Upper lobe of left lung (tissue), 6 donors: ENCODE results near the gene TM4SF20. TPM values are rescaled to one million over a fixed set of nuclear protein-coding genes. Genes with fewer than 3 reads are reported as not detected.
"Not testable (repeated sequence)": the region's sequence is repeated elsewhere in the genome, so short reads cannot be mapped to it uniquely, and the experiment has no call there.

Experiments
- ATAC-seq, 2 donors: fragments of 200-7000 bp; cut with Tn5 transposase; one replicate each; pipeline ENCODE4 v1.9.1; 2022; ENCODE audit warnings: mild to moderate bottlenecking in 2 of 2, moderate library complexity in 2 of 2; ENCODE audit not compliant: low FRiP score in 2 of 2
- DNase-seq, 2 donors: peaks; one replicate each; pipeline ENCODE4 v3.0.0-alpha.2; 2019 to 2020
- H3K27ac ChIP-seq, 4 donors: fragments of 200-600 bp; sonication (generic); one replicate each; pipeline ENCODE4 v1.5.1; 2016 to 2019
- H3K27me3 ChIP-seq, 4 donors: fragments of 200-600 bp; sonication (generic); one replicate each; pipeline ENCODE4 v1.5.1; 2017 to 2019
- H3K36me3 ChIP-seq, 4 donors: fragments of 200-600 bp; sonication (generic); one replicate each; pipeline ENCODE4 v1.5.1; 2016 to 2019
- H3K4me1 ChIP-seq, 4 donors: fragments of 200-600 bp; sonication (generic); one replicate each; pipeline ENCODE4 v1.5.1; 2018 to 2019
- H3K4me3 ChIP-seq, 4 donors: fragments of 200-600 bp; sonication (generic); one replicate each; pipeline ENCODE4 v1.5.1; 2017 to 2019; ENCODE audit warnings: mild to moderate bottlenecking in 2 of 4, moderate library complexity in 1 of 4
- H3K9me3 ChIP-seq, 4 donors: fragments of 200-600 bp; sonication (generic); one replicate each; pipeline ENCODE4 v1.5.1; 2018 to 2019
- EP300 ChIP-seq, 4 donors: sonication (generic); formaldehyde crosslinking; IDR thresholded peaks; one replicate each; pipeline ENCODE4 v1.5.1; 2017; ENCODE audit warnings: antibody characterized with exemption in 4 of 4, control low read depth in 2 of 4
- POLR2A ChIP-seq, 4 donors: fragments of 450-650 bp; IDR thresholded peaks; one replicate each; pipeline ENCODE4 v1.5.1; 2016 to 2017; ENCODE audit warnings: antibody characterized with exemption in 4 of 4, mild to moderate bottlenecking in 2 of 4
- POLR2AphosphoS5 ChIP-seq, 2 donors: sonication (generic); formaldehyde crosslinking; IDR thresholded peaks; one replicate each; pipeline ENCODE4 v1.5.1; 2017; ENCODE audit warnings: antibody characterized with exemption in 2 of 2
- whole genome bisulfite sequencing, 2 donors: methylation state at CpG; one replicate each; pipeline ENCODE4 v1.1.5; 2017 to 2018; 5-methylcytosine and 5-hydroxymethylcytosine counted together
- total RNA-seq, 6 donors: library from RNA; depleted of rRNA in 4 of 6; stranded (reverse); fragments of >200 nt in 4 of 6; gene quantifications; one replicate each; pipeline versions ENCODE4 v1.1.0 to v1.2.1, GENCODE V29; 2016 to 2021
- TF ChIP-seq, protein P1 (sequence below), 6 experiments: fragments of 450-650 bp in 4 of 6; fragments of 200-600 bp in 2 of 6; sonication (generic) in 2 of 6; IDR thresholded peaks; one replicate each; pipeline ENCODE4 v1.5.1; 2016 to 2019; ENCODE audit warnings: antibody characterized with exemption in 6 of 6
- donor health status: DM: no; HTN: no; CAD: no; lungs with moderate emphysema.
- donor health status: DM: no; HTN: yes; CAD: no; lungs with severe emphysema.

The TM4SF20 gene
- total RNA-seq, 6 donors from 2014 or later: not detected

GRCh38 chr2:227394401-227394800 lies 15.3 kb upstream of the TM4SF20 start:
- H3K36me3 ChIP-seq: no peaks in the 10 kb centered on the region

GRCh38 chr2:227390468-227391256 lies 11.6 kb upstream of the TM4SF20 start:
- 78 to 88% methylated on average over 17 of the region's 17 CpGs for WGBS, 2 donors
- ATAC-seq (no peak), DNase-seq (no peak)
- H3K4me1 ChIP-seq: no peaks in the 10 kb centered on the region
- TF ChIP-seq POLR2AphosphoS5 (IDR thresholded peaks at IDR 0.05) (no peak), EP300 (IDR thresholded peaks at IDR 0.05) (no peak), POLR2A (IDR thresholded peaks at IDR 0.05) (no peak)
- TF ChIP-seq, protein P1, sequence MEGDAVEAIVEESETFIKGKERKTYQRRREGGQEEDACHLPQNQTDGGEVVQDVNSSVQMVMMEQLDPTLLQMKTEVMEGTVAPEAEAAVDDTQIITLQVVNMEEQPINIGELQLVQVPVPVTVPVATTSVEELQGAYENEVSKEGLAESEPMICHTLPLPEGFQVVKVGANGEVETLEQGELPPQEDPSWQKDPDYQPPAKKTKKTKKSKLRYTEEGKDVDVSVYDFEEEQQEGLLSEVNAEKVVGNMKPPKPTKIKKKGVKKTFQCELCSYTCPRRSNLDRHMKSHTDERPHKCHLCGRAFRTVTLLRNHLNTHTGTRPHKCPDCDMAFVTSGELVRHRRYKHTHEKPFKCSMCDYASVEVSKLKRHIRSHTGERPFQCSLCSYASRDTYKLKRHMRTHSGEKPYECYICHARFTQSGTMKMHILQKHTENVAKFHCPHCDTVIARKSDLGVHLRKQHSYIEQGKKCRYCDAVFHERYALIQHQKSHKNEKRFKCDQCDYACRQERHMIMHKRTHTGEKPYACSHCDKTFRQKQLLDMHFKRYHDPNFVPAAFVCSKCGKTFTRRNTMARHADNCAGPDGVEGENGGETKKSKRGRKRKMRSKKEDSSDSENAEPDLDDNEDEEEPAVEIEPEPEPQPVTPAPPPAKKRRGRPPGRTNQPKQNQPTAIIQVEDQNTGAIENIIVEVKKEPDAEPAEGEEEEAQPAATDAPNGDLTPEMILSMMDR (IDR thresholded peaks at IDR 0.05): no peak
- H3K27ac ChIP-seq: no peak overlapping the region
- no peaks in the 10 kb centered on the region for H3K27me3 ChIP-seq
- H3K9me3 ChIP-seq: no peaks in the 10 kb centered on the region
- no peak overlapping the region for H3K4me3 ChIP-seq
- H3K36me3 ChIP-seq: no peaks in the 10 kb centered on the region

More at GRCh38 chr2:227394401-227394800, 15.3 kb upstream of the TM4SF20 start:
- Histone ChIP-seq H3K4me3 (no peak overlapping the region), H3K9me3 (no peaks in the 10 kb centered on the region), H3K4me1 (no peaks in the 10 kb centered on the region), H3K27ac (no peak overlapping the region), H3K27me3 (no peaks in the 10 kb centered on the region)
- WGBS, 2 donors: 82 to 94% methylated on average over 2 of the region's 2 CpGs
- no peak for DNase-seq
- TF ChIP-seq, protein P1 (IDR thresholded peaks at IDR 0.05): no peak
- TF ChIP-seq POLR2A (IDR thresholded peaks at IDR 0.05) (no peak), EP300 (IDR thresholded peaks at IDR 0.05) (no peak), POLR2AphosphoS5 (IDR thresholded peaks at IDR 0.05) (no peak)
- no peak for ATAC-seq

GRCh38 chr2:227389661-227390060 lies 10.6 kb upstream of the TM4SF20 start:
- H3K9me3 ChIP-seq: no peaks in the 10 kb centered on the region
- DNase-seq (no peak), ATAC-seq (no peak)
- no peaks in the 10 kb centered on the region for H3K27me3 ChIP-seq
- no peak overlapping the region for H3K27ac ChIP-seq
- 93 to 98% methylated on average over 7 of the region's 7 CpGs for WGBS, 2 donors
- no peaks in the 10 kb centered on the region for H3K4me1 ChIP-seq
- H3K36me3 ChIP-seq: no peaks in the 10 kb centered on the region
- H3K4me3 ChIP-seq: no peak overlapping the region
- TF ChIP-seq, protein P1 (IDR thresholded peaks at IDR 0.05): no peak
- TF ChIP-seq EP300 (IDR thresholded peaks at IDR 0.05) (no peak), POLR2AphosphoS5 (IDR thresholded peaks at IDR 0.05) (no peak), POLR2A (IDR thresholded peaks at IDR 0.05) (no peak)

DNA sequence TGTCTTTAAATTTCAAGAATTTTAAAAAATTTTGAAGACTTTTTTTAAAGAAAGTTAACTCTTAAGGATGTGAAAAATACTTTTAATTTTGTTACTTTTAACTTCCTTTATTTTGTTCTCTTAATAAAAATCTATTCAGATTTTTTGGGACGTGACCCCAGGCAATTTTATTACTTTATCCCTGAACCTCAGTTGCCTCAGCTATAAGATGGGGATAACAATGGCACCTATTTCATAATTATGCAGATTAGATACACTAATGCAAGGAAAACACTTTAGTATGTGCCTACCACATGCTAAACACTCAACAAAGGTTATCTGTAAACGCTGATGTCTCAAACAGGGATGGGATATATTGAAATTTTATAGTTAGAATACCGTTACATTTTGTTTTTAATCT lies 10.1 kb upstream of the TM4SF20 start:
- H3K4me1 ChIP-seq: no peaks in the 10 kb centered on the region
- H3K9me3 ChIP-seq: no peaks in the 10 kb centered on the region
- H3K4me3 ChIP-seq: no peak overlapping the region
- H3K36me3 ChIP-seq: no peaks in the 10 kb centered on the region
- DNase-seq (no peak), ATAC-seq (no peak)
- H3K27me3 ChIP-seq: no peaks in the 10 kb centered on the region
- H3K27ac ChIP-seq: no peak overlapping the region
- TF ChIP-seq POLR2A (IDR thresholded peaks at IDR 0.05) (no peak), EP300 (IDR thresholded peaks at IDR 0.05) (no peak), POLR2AphosphoS5 (IDR thresholded peaks at IDR 0.05) (no peak)
- TF ChIP-seq, protein P1 (IDR thresholded peaks at IDR 0.05): no peak
- 86 to 92% methylated on average over 3 of the region's 3 CpGs for WGBS, 2 donors

- no peak overlapping the region for H3K4me3 ChIP-seq
- no peaks in the 10 kb centered on the region for H3K4me1 ChIP-seq
- 71 to 76% methylated on average over 7 of the region's 7 CpGs for WGBS, 2 donors
- no peaks in the 10 kb centered on the region for H3K27me3 ChIP-seq
- TF ChIP-seq POLR2AphosphoS5 (IDR thresholded peaks at IDR 0.05) (peak in 1 of 2 donors; percentile 64), EP300 (IDR thresholded peaks at IDR 0.05) (peak in 3 of 4 donors; percentile 3 to 49 (median 19))
- TF ChIP-seq, protein P1 (IDR thresholded peaks at IDR 0.05): no peak
- no peak for ATAC-seq
- no peaks in the 10 kb centered on the region for H3K9me3 ChIP-seq
- H3K36me3 ChIP-seq: no peaks in the 10 kb centered on the region
- no peak overlapping the region for H3K27ac ChIP-seq
- no peak for DNase-seq
Measured at GRCh38 chr2:227388537-227389011, 9.5 kb upstream of the TM4SF20 start.

DNA sequence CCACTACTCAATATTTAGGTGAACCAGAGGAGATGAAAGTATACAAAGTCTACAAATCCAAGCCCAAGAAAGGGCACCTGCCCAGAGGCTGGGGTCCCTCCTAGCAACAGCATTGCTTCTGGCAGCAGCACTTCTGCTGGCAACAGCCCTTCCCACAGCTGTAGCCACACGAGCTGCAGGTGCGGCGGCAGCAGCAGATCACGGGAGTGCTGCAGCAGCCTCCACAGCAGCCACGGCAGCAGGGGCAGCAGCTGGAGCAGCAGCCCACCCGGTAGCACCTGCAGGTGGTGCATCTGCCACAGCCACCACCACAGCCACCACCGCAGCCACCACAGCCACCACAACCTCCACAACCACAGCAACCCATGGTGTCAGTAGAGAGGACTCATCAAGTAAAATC lies 8.5 kb upstream of the TM4SF20 start, which contains the start of gene SCYGR1:
SCYGR1 (minus strand) TSS at position 367 of the 400 bp plus-strand sequence; CDS start at position 367, 0 bp downstream.
- 83% methylated on average over 7 of the region's 7 CpGs; no CpG with 5 or more reads in 1 of the 2 donors for WGBS, 2 donors
- not testable (repeated sequence) for H3K4me1 ChIP-seq
- peak in 1 of 2 donors; percentile 70 for DNase-seq

More for the DNA sequence above, 8.5 kb upstream of the TM4SF20 start, which contains the start of gene SCYGR1:
- not testable (repeated sequence) for H3K27me3 ChIP-seq, H3K27ac ChIP-seq, H3K36me3 ChIP-seq, H3K9me3 ChIP-seq, H3K4me3 ChIP-seq, ATAC-seq
